HEK293 (cell line): ENCODE results near the gene GOLT1A.

ENCODE experiments used
- HOXD13 ChIP-seq: sonication (generic); formaldehyde crosslinking; IDR thresholded peaks from 2 replicates; pipeline ENCODE4 v1.8.0; 2022; ENCODE audit warnings: missing genetic modification reagents, borderline replicate concordance
- IKZF3 ChIP-seq: fragments of 450-650 bp; IDR thresholded peaks from 2 replicates; pipeline ENCODE4 v1.5.0; 2018; ENCODE audit warnings: missing biosample characterization, mild to moderate bottlenecking, missing genetic modification characterization, moderate library complexity
- INSM2 ChIP-seq: fragments of 450-650 bp; formaldehyde crosslinking; IDR thresholded peaks from 2 replicates; pipeline ENCODE4 v1.5.1; 2016; ENCODE audit warnings: missing biosample characterization, missing genetic modification characterization
- PATZ1 ChIP-seq: fragments of 450-650 bp; formaldehyde crosslinking; IDR thresholded peaks from 2 replicates; pipeline ENCODE4 v1.5.1; 2016; ENCODE audit warnings: missing biosample characterization, missing genetic modification characterization
- PRDM2 ChIP-seq: fragments of 450-650 bp; formaldehyde crosslinking; IDR thresholded peaks from 2 replicates; pipeline ENCODE4 v1.5.1; 2016; ENCODE audit warnings: missing biosample characterization, missing genetic modification characterization, borderline replicate concordance
- SP2 ChIP-seq: fragments of 450-650 bp; formaldehyde crosslinking; IDR thresholded peaks from 2 replicates; pipeline ENCODE4 v1.5.1; 2016; ENCODE audit warnings: missing biosample characterization, missing genetic modification characterization
- ZNF146 ChIP-seq: fragments of 450-650 bp; formaldehyde crosslinking; IDR thresholded peaks from 2 replicates; pipeline ENCODE4 v1.5.1; 2016; ENCODE audit warnings: missing biosample characterization, missing genetic modification characterization
- ZNF148 ChIP-seq: fragments of 450-650 bp; formaldehyde crosslinking; IDR thresholded peaks from 2 replicates; pipeline ENCODE4 v1.5.0; 2017; ENCODE audit warnings: missing biosample characterization, missing genetic modification characterization, borderline replicate concordance
- ZNF184 ChIP-seq: fragments of 450-650 bp; IDR thresholded peaks from 2 replicates; pipeline ENCODE4 v1.5.1; 2018; ENCODE audit warnings: missing biosample characterization, mild to moderate bottlenecking, missing genetic modification characterization
- ZNF518A ChIP-seq: fragments of 450-650 bp; formaldehyde crosslinking; conservative IDR thresholded peaks from 2 replicates; pipeline ENCODE4 v1.5.1; 2016; ENCODE audit warnings: low read depth, missing biosample characterization, missing genetic modification characterization
- ZNF626 ChIP-seq: fragments of 450-650 bp; sonication (Bioruptor Pico); formaldehyde crosslinking; IDR thresholded peaks from 2 replicates; pipeline ENCODE4 v1.5.1; 2018; ENCODE audit warnings: missing biosample characterization, missing genetic modification characterization, inconsistent platforms
- ZNF707 ChIP-seq: fragments of 450-650 bp; formaldehyde crosslinking; IDR thresholded peaks from 2 replicates; pipeline ENCODE4 v1.5.1; 2016; ENCODE audit warnings: missing biosample characterization, missing genetic modification characterization
- ZSCAN30 ChIP-seq: fragments of 450-650 bp; IDR thresholded peaks from 2 replicates; pipeline ENCODE4 v1.5.1; 2018; ENCODE audit warnings: missing biosample characterization, mild to moderate bottlenecking, missing genetic modification characterization, moderate library complexity

The GOLT1A gene

GRCh38 chr1:204169858-204170257, 43.9 kb downstream of the GOLT1A start (continued):
- TF ChIP-seq ZNF518A (tag by site-specific recombination): no peak
- TF ChIP-seq ZNF146 (tag by site-specific recombination): no peak
- no peak for TF ChIP-seq PATZ1 (tag by site-specific recombination)
- TF ChIP-seq INSM2 (tag by site-specific recombination): no peak
- TF ChIP-seq SP2 (tag by site-specific recombination): no peak
- no peak for TF ChIP-seq ZNF707
- no peak for TF ChIP-seq PRDM2 (tag by site-specific recombination)
- no peak for TF ChIP-seq HOXD13 (CRISPR knock-in tag)
- no peak for TF ChIP-seq ZSCAN30 (tag by site-specific recombination)
- TF ChIP-seq ZNF626: no peak
- TF ChIP-seq ZNF184: 0 out of 2 replicates have a peak, but pooled peaks have one; percentile 30
- TF ChIP-seq ZNF148 (tag by site-specific recombination): no peak
- no peak for TF ChIP-seq IKZF3 (tag by site-specific recombination)
